ENCODE measurements around the gene PIK3C2G. TPM values are rescaled to one million over a fixed set of nuclear protein-coding genes. Genes with fewer than 3 reads are reported as not detected.

PIK3C2G gene
- polyA plus RNA-seq, 3 donors, result not detected

- no peak for DNase-seq
- no peak overlapping the region for H2AFZ ChIP-seq (ENCODE audit: insufficient read depth, low read depth, low read length, poor library complexity, severe bottlenecking)
- H3K27me3 ChIP-seq (ENCODE audit: control insufficient read depth in 2 of 2, insufficient read depth in 2 of 2, low read length in 2 of 2), result no peaks in the 10 kb centered on the region
- Mint-ChIP-seq H3K4me3 (no peak overlapping the region), H3K27ac (no peak overlapping the region), H3K27me3 (ENCODE audit: low read depth in 3 of 3) (no peaks in the 10 kb centered on the region), H3K4me1 (no peaks in the 10 kb centered on the region), H3K36me3 (no peaks in the 10 kb centered on the region), H3K9me3 (peaks cover 0 to 4% (median 0%) of the 10 kb centered on the region in 7 donors)
- no peak overlapping the region for H3K4me3 ChIP-seq (replicated peaks in 1 of 3; ENCODE audit: low read depth in 2 of 3, low read length in 3 of 3)
- WGBS (ENCODE audit: insufficient coverage), result no CpG with 5 or more reads among the region's 3 CpGs
- TF ChIP-seq CTCF (IDR thresholded peaks at IDR 0.05), result no peak
- no peaks in the 10 kb centered on the region for H3K36me3 ChIP-seq (replicated peaks in 1 of 2; ENCODE audit: control insufficient read depth in 1 of 2, insufficient read depth in 2 of 2, low read length in 2 of 2)
- H3K79me2 ChIP-seq (ENCODE audit: insufficient read depth, low read length), result no peaks in the 10 kb centered on the region
- no peak overlapping the region for H3K9ac ChIP-seq (ENCODE audit: insufficient read depth, low read length, poor library complexity, severe bottlenecking)
- no peaks in the 10 kb centered on the region for H3K9me3 ChIP-seq (replicated peaks in 1 of 2; ENCODE audit: control insufficient read depth in 1 of 2, insufficient read depth in 1 of 2, low read length in 2 of 2)
- no peak overlapping the region for H3K4me2 ChIP-seq (replicated peaks; ENCODE audit: extremely low read depth, low read length, poor library complexity, severe bottlenecking)
- intact Hi-C loops (cut with micrococcal nuclease), result no loop called here
- H4K20me1 ChIP-seq (ENCODE audit: insufficient read depth, low read length), result no peaks in the 10 kb centered on the region
- no peaks in the 10 kb centered on the region for H3K4me1 ChIP-seq (ENCODE audit: control insufficient read depth in 1 of 2, insufficient read depth in 2 of 2, low read length in 2 of 2)
- no peak overlapping the region for H3K27ac ChIP-seq (ENCODE audit: low read depth in 1 of 2, low read length in 2 of 2)
These were observed 211.0 kb downstream of the PIK3C2G start for GRCh38 chr12:18472304-18472703.

- intact Hi-C loops (cut with micrococcal nuclease), result no loop called here
- H3K36me3 ChIP-seq (replicated peaks in 1 of 2; ENCODE audit: control insufficient read depth in 1 of 2, insufficient read depth in 2 of 2, low read length in 2 of 2), result no peaks in the 10 kb centered on the region
- H3K36me3 Mint-ChIP-seq, result no peaks in the 10 kb centered on the region
- H3K79me2 ChIP-seq (ENCODE audit: insufficient read depth, low read length), result no peaks in the 10 kb centered on the region
- no peak overlapping the region for H3K9ac ChIP-seq (ENCODE audit: insufficient read depth, low read length, poor library complexity, severe bottlenecking)
- H4K20me1 ChIP-seq (ENCODE audit: insufficient read depth, low read length), result no peaks in the 10 kb centered on the region
- no peak overlapping the region for H3K4me3 ChIP-seq (replicated peaks in 1 of 3; ENCODE audit: low read depth in 2 of 3, low read length in 3 of 3)
- H2AFZ ChIP-seq (ENCODE audit: insufficient read depth, low read depth, low read length, poor library complexity, severe bottlenecking), result no peak overlapping the region
- H3K27me3 Mint-ChIP-seq (ENCODE audit: low read depth in 3 of 3), result no peaks in the 10 kb centered on the region
- no peaks in the 10 kb centered on the region for H3K9me3 ChIP-seq (replicated peaks in 1 of 2; ENCODE audit: control insufficient read depth in 1 of 2, insufficient read depth in 1 of 2, low read length in 2 of 2)
- DNase-seq, result no peak
- peak overlapping the region in 1 of 7 donors; percentile 35 for H3K27ac Mint-ChIP-seq
- H3K27ac ChIP-seq (ENCODE audit: low read depth in 1 of 2, low read length in 2 of 2), result no peak overlapping the region
- no peak for TF ChIP-seq CTCF (IDR thresholded peaks at IDR 0.05)
- H3K9me3 Mint-ChIP-seq, result peaks cover 0 to 4% (median 0%) of the 10 kb centered on the region in 7 donors
- no CpG with 5 or more reads among the region's 9 CpGs for WGBS (ENCODE audit: insufficient coverage)
- no peaks in the 10 kb centered on the region for H3K4me1 ChIP-seq (ENCODE audit: control insufficient read depth in 1 of 2, insufficient read depth in 2 of 2, low read length in 2 of 2)
- H3K27me3 ChIP-seq (ENCODE audit: control insufficient read depth in 2 of 2, insufficient read depth in 2 of 2, low read length in 2 of 2), result no peaks in the 10 kb centered on the region
- no peak overlapping the region for H3K4me3 Mint-ChIP-seq
- no peaks in the 10 kb centered on the region for H3K4me1 Mint-ChIP-seq
- H3K4me2 ChIP-seq (replicated peaks; ENCODE audit: extremely low read depth, low read length, poor library complexity, severe bottlenecking), result no peak overlapping the region
These were observed 211.5 kb downstream of the PIK3C2G start for GRCh38 chr12:18472806-18473205.

Data from CD14-positive monocyte (primary cell).